Measurements from ENCODE around the gene PAPSS2. TPM values are rescaled to one million over a fixed set of nuclear protein-coding genes. Genes with fewer than 3 reads are reported as not detected.
A peak's percentile ranks its signal among the peaks of the same experiment; 100 is the strongest.
"Not testable (repeated sequence)": the region's sequence is repeated elsewhere in the genome, so short reads cannot be mapped to it uniquely, and the experiment has no call there.

Gene PAPSS2
- total RNA-seq, 1 experiment from 2014 or later: 24.5 TPM

DNA sequence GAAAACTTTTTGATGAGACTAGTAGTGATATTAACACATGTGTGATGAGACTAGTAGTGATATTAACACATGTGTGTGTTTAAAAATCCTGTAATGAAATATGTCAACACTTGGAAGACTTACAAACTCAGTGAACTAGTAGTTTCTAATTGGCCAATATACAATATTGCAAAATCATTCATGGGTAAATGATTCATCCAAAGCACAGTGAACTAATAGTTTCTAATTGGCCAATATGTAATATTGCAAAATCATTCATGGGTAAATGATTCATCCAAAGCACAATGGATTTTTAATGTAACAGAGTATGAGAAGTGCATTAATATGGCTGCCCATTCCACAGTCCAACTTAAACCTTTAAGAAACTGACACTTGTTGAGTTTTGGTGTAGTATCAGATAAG lies 80.6 kb downstream of the PAPSS2 start:
- Histone ChIP-seq H2BK120ac (ENCODE audit: low read depth, low read length, poor library complexity, severe bottlenecking) (no peak overlapping the region), H4K5ac (ENCODE audit: insufficient read length, low read depth, low read length) (no peak overlapping the region), H2BK12ac (ENCODE audit: insufficient read length, low read depth, low read length) (no peak overlapping the region), H3K4me2 (ENCODE audit: insufficient read depth, insufficient read length, low read length) (no peak overlapping the region), H3K23me2 (ENCODE audit: insufficient read length, low read depth, low read length, poor library complexity, severe bottlenecking) (no peaks in the 10 kb centered on the region), H3K23ac (ENCODE audit: insufficient read length, low read depth, low read length) (no peak overlapping the region), H2BK15ac (ENCODE audit: low read depth, low read length) (no peak overlapping the region), H3K56ac (ENCODE audit: insufficient read length, low read depth, low read length) (no peak overlapping the region), H3K4ac (ENCODE audit: low read depth, low read length) (no peak overlapping the region), H4K8ac (replicated peaks; ENCODE audit: insufficient read length, low read depth, low read length) (no peak overlapping the region), H3K14ac (ENCODE audit: insufficient read depth, low read length) (no peak overlapping the region), H2BK5ac (ENCODE audit: insufficient read length, low read length) (no peak overlapping the region), H3K4me1 (ENCODE audit: insufficient read depth, low read length) (no peaks in the 10 kb centered on the region; the same call in 1 of the 2 replicates), H3K9me3 (ENCODE audit: control insufficient read depth, low read depth, low read length) (no peaks in the 10 kb centered on the region), H3K18ac (ENCODE audit: insufficient read length, low read depth, low read length) (no peak overlapping the region), H3K9ac (ENCODE audit: extremely low read depth, insufficient read length, low read length) (no peak overlapping the region), H3K79me1 (ENCODE audit: insufficient read depth, low read depth, low read length, poor library complexity, severe bottlenecking) (no peaks in the 10 kb centered on the region), H3T11ph (ENCODE audit: low read length) (no peak overlapping the region), H2AK5ac (ENCODE audit: insufficient read length, low read length) (no peak overlapping the region), H4K91ac (ENCODE audit: insufficient read length, low read depth, low read length) (no peak overlapping the region), H2BK20ac (ENCODE audit: low read depth, low read length, poor library complexity, severe bottlenecking) (no peak overlapping the region), H3K27ac (ENCODE audit: insufficient read length, low read depth, low read length) (no peak overlapping the region), H4K20me1 (ENCODE audit: control insufficient read depth, insufficient read depth, insufficient read length) (no peaks in the 10 kb centered on the region), H3K79me2 (ENCODE audit: insufficient read depth, low read length) (no peaks in the 10 kb centered on the region), H3K27me3 (ENCODE audit: insufficient read depth, low read length) (no peaks in the 10 kb centered on the region), H2AFZ (ENCODE audit: low read length) (no peak overlapping the region)
- Mint-ChIP-seq H3K36me3 (ENCODE audit: insufficient read depth in 1 of 3, low read depth in 3 of 3) (peaks cover 6 to 9% (median 8%) of the 10 kb centered on the region in 3 experiments; a peak in 6 of 7 replicates), H3K4me3 (no peak overlapping the region), H3K27me3 (ENCODE audit: low read depth) (no peaks in the 10 kb centered on the region), H3K9me3 (no peaks in the 10 kb centered on the region), H3K27ac (no peak overlapping the region), H3K4me1 (peaks cover 8 to 16% of the 10 kb centered on the region in 2 experiments)
- no peak for DNase-seq
- TF ChIP-seq, protein P1, sequence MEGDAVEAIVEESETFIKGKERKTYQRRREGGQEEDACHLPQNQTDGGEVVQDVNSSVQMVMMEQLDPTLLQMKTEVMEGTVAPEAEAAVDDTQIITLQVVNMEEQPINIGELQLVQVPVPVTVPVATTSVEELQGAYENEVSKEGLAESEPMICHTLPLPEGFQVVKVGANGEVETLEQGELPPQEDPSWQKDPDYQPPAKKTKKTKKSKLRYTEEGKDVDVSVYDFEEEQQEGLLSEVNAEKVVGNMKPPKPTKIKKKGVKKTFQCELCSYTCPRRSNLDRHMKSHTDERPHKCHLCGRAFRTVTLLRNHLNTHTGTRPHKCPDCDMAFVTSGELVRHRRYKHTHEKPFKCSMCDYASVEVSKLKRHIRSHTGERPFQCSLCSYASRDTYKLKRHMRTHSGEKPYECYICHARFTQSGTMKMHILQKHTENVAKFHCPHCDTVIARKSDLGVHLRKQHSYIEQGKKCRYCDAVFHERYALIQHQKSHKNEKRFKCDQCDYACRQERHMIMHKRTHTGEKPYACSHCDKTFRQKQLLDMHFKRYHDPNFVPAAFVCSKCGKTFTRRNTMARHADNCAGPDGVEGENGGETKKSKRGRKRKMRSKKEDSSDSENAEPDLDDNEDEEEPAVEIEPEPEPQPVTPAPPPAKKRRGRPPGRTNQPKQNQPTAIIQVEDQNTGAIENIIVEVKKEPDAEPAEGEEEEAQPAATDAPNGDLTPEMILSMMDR (conservative IDR thresholded peaks at IDR 0.05): no peak

- not testable (repeated sequence) for H3K27me3 Mint-ChIP-seq (ENCODE audit: low read depth); H4K20me1 ChIP-seq (ENCODE audit: control insufficient read depth, insufficient read depth, insufficient read length); H3K56ac ChIP-seq (ENCODE audit: insufficient read length, low read depth, low read length); H2AK5ac ChIP-seq (ENCODE audit: insufficient read length, low read length); H3K4me2 ChIP-seq (ENCODE audit: insufficient read depth, insufficient read length, low read length); H3K23me2 ChIP-seq (ENCODE audit: insufficient read length, low read depth, low read length, poor library complexity, severe bottlenecking); H3T11ph ChIP-seq (ENCODE audit: low read length); H3K9me3 ChIP-seq (ENCODE audit: control insufficient read depth, low read depth, low read length); H3K18ac ChIP-seq (ENCODE audit: insufficient read length, low read depth, low read length); H2BK120ac ChIP-seq (ENCODE audit: low read depth, low read length, poor library complexity, severe bottlenecking); H2BK20ac ChIP-seq (ENCODE audit: low read depth, low read length, poor library complexity, severe bottlenecking); H3K9ac ChIP-seq (ENCODE audit: extremely low read depth, insufficient read length, low read length); H2BK15ac ChIP-seq (ENCODE audit: low read depth, low read length); H2BK5ac ChIP-seq (ENCODE audit: insufficient read length, low read length); H3K4me1 ChIP-seq (ENCODE audit: insufficient read depth, low read length); H2AFZ ChIP-seq (ENCODE audit: low read length); H3K4ac ChIP-seq (ENCODE audit: low read depth, low read length); H3K14ac ChIP-seq (ENCODE audit: insufficient read depth, low read length); H3K79me1 ChIP-seq (ENCODE audit: insufficient read depth, low read depth, low read length, poor library complexity, severe bottlenecking); H3K79me2 ChIP-seq (ENCODE audit: insufficient read depth, low read length); H3K27me3 ChIP-seq (ENCODE audit: insufficient read depth, low read length); H3K23ac ChIP-seq (ENCODE audit: insufficient read length, low read depth, low read length); H4K5ac ChIP-seq (ENCODE audit: insufficient read length, low read depth, low read length); H3K9me3 Mint-ChIP-seq; DNase-seq; H2BK12ac ChIP-seq (ENCODE audit: insufficient read length, low read depth, low read length); H4K91ac ChIP-seq (ENCODE audit: insufficient read length, low read depth, low read length); H4K8ac ChIP-seq (replicated peaks; ENCODE audit: insufficient read length, low read depth, low read length); H3K4me3 Mint-ChIP-seq; H3K27ac ChIP-seq (ENCODE audit: insufficient read length, low read depth, low read length)
- WGBS (ENCODE audit: extremely low coverage, insufficient read length, low lambda C conversion rate): no CpG with 5 or more reads among the region's 18 CpGs
- Mint-ChIP-seq H3K4me1 (peaks cover 6 to 14% of the 10 kb centered on the region in 2 experiments), H3K36me3 (ENCODE audit: insufficient read depth in 1 of 3, low read depth in 3 of 3) (peaks cover 6 to 15% (median 13%) of the 10 kb centered on the region in 3 experiments), H3K27ac (peak overlapping the region in 1 of 3 experiments; percentile 18; a peak in 1 of 7 replicates)
Measured at GRCh38 chr10:87742992-87743610, 83.4 kb downstream of the PAPSS2 start.

Data from H9 (cell line).